Measurements from ENCODE around the gene DLG1.

- TF ChIP-seq POLR2A (IDR thresholded peaks at IDR 0.05) (no peak), CTCF (IDR thresholded peaks at IDR 0.05) (no peak)
These were observed 102.2 kb downstream of the DLG1 start for GRCh38 chr3:197196192-197196591.

Data from stomach (tissue), 4 donors.